ENCODE data around the gene DNAJC15. TPM values are rescaled to one million over a fixed set of nuclear protein-coding genes. Genes with fewer than 3 reads are reported as not detected.

The DNAJC15 gene
- total and polyA plus RNA-seq, 2 donors (not counting 3 experiments of a cell fraction or from before 2014, with no cell fraction given) = 21.8 to 40.8 TPM

GRCh38 chr13:43113603-43114002, 90.2 kb downstream of the DNAJC15 start:
- POLR2A ChIA-PET = no interaction called here
- intact Hi-C loops (cut with micrococcal nuclease) (no loop called here), dilution Hi-C loops (cut with MboI; ENCODE audit: extremely low pct_ligation_motif_present, low sequenced_read_pairs) (no loop called here)
- no peak overlapping the region for H3K4me3 ChIP-seq (replicated peaks in 1 of 3; ENCODE audit: insufficient read depth in 1 of 3, low read depth in 1 of 3, low read length in 3 of 3)
- H3K4me1 ChIP-seq (ENCODE audit: control insufficient read depth, extremely low read depth, insufficient read depth, low read length) = no peaks in the 10 kb centered on the region
- DNase-seq (ENCODE audit: low read depth, low spot score) = no peak
- no peaks in the 10 kb centered on the region for H3K9me1 ChIP-seq (replicated peaks; ENCODE audit: control insufficient read depth, extremely low read depth, insufficient read depth, low read length)
- no peaks in the 10 kb centered on the region for H3K36me3 ChIP-seq (ENCODE audit: control insufficient read depth in 2 of 2, extremely low read depth in 1 of 2, insufficient read depth in 2 of 2, low read length in 2 of 2)
- no peak overlapping the region for H3K9ac ChIP-seq (replicated peaks; ENCODE audit: extremely low read depth, insufficient read depth, low read length)
- no peak for FAIRE-seq
- TF ChIP-seq MAX (IDR thresholded peaks at IDR 0.05; ENCODE audit: insufficient read depth, insufficient read length) (no peak), CTCF (IDR thresholded peaks at IDR 0.05; ENCODE audit: extremely low read depth in 1 of 2, insufficient read depth in 1 of 2, low read depth in 1 of 2, low read length in 2 of 2) (no peak), EZH2 (IDR thresholded peaks at IDR 0.05; ENCODE audit: borderline replicate concordance, low read depth, low read length, severe bottlenecking) (no peak), POLR2AphosphoS5 (IDR thresholded peaks at IDR 0.05; ENCODE audit: insufficient read depth, low read depth, low read length) (no peak), FOS (IDR thresholded peaks at IDR 0.05; ENCODE audit: borderline replicate concordance, insufficient read depth, low read length) (no peak), MYC (IDR thresholded peaks at IDR 0.05; ENCODE audit: low read depth, low read length) (no peak), POLR2A (IDR thresholded peaks at IDR 0.05; ENCODE audit: low read depth, low read length) (no peak), GATA2 (IDR thresholded peaks at IDR 0.05; ENCODE audit: insufficient read depth, insufficient read length, low read depth, low read length) (no peak)
- no peak overlapping the region for H3K4me2 ChIP-seq (ENCODE audit: insufficient read depth, low read length)
- H3K27me3 ChIP-seq (ENCODE audit: control insufficient read depth in 2 of 2, insufficient read depth in 2 of 2, low read length in 2 of 2) = peaks cover 0 to 2% of the 10 kb centered on the region in 2 experiments
- H3K27ac ChIP-seq (ENCODE audit: insufficient read depth, low read depth, low read length) = no peak overlapping the region
- no peaks in the 10 kb centered on the region for H3K79me2 ChIP-seq (ENCODE audit: control insufficient read depth, insufficient read depth, low read length)
- no TSS peak for BruUV-seq (replicated peaks)
- no peaks in the 10 kb centered on the region for H4K20me1 ChIP-seq (replicated peaks; ENCODE audit: control insufficient read depth, extremely low read depth, insufficient read depth, low read length)
- H3K9me3 ChIP-seq (replicated peaks; ENCODE audit: control insufficient read depth, insufficient read depth, low read length) = no peaks in the 10 kb centered on the region
- CTCF ChIA-PET = interaction anchor here (0.6 to 1.2 kb wide), 2 partner anchors 18 to 678 kb away, joined by 3 read pairs; no protein-coding TSS in a partner anchor
- no peak overlapping the region for H2AFZ ChIP-seq (ENCODE audit: low read depth, low read length)
